Keratinocyte (primary cell): ENCODE results near the gene INO80E.

Experiments
- CTCF ChIP-seq, 3 experiments: IDR thresholded peaks in 1 of 3; conservative IDR thresholded peaks in 1 of 3; optimal IDR thresholded peaks in 1 of 3; 2 replicates in 2 of 3; 3 replicates in 1 of 3; pipeline versions ENCODE3 to v1.5.1; 2011; ENCODE audit warnings: low read length in 3 of 3, mild to moderate bottlenecking in 3 of 3, moderate library complexity in 2 of 3, control low read depth in 1 of 3, inconsistent platforms in 1 of 3; ENCODE audit not compliant: insufficient read depth in 2 of 3; ENCODE audit errors: extremely low read depth in 1 of 3
- EZH2 ChIP-seq: IDR thresholded peaks from one replicate; pipeline ENCODE4 v1.6.1; 2012; ENCODE audit warnings: inconsistent platforms, mild to moderate bottlenecking, low read length, moderate library complexity

GRCh38 chr16:29990883-29991570, 5.0 kb upstream of the INO80E start:
- TF ChIP-seq CTCF (optimal IDR thresholded peaks at IDR 0.05 in 1 of 3, IDR thresholded peaks at IDR 0.05 in 1 of 3, conservative IDR thresholded peaks at IDR 0.05 in 1 of 3; ENCODE audit: extremely low read depth in 1 of 3, insufficient read depth in 2 of 3, low read length in 3 of 3) (no peak), EZH2 (no peak)
